KMS-11 (cell line): ENCODE measurements around the gene CSMD2.

ENCODE experiments used
- H2AFZ ChIP-seq: fragments of 200-600 bp; sonication (generic); 2 replicates; pipeline ENCODE4 v1.6.1; 2016; ENCODE audit warnings: antibody characterized with exemption, mixed run types, low read depth
- H3K27ac ChIP-seq: fragments of 200-600 bp; sonication (generic); 2 replicates; pipeline ENCODE4 v1.6.1; 2016; ENCODE audit warnings: mild to moderate bottlenecking, mixed run types
- H3K27me3 ChIP-seq: fragments of 200-600 bp; sonication (generic); 2 replicates; pipeline ENCODE4 v1.6.1; 2017; ENCODE audit warnings: mild to moderate bottlenecking, low read depth, mixed run types, moderate library complexity; ENCODE audit not compliant: insufficient read depth
- H3K36me3 ChIP-seq: fragments of 200-600 bp; sonication (generic); 2 replicates; pipeline ENCODE4 v1.6.1; 2017; ENCODE audit warnings: mild to moderate bottlenecking, mixed run types; ENCODE audit not compliant: insufficient read depth
- H3K4me1 ChIP-seq: fragments of 200-600 bp; sonication (generic); 2 replicates; pipeline ENCODE4 v1.6.1; 2016; ENCODE audit warnings: mild to moderate bottlenecking, low read depth, mixed run types; ENCODE audit not compliant: poor library complexity, severe bottlenecking
- H3K4me2 ChIP-seq: fragments of 200-600 bp; sonication (generic); 2 replicates; pipeline ENCODE4 v1.7.0; 2016; ENCODE audit warnings: mild to moderate bottlenecking, mixed run types
- H3K4me3 ChIP-seq: fragments of 200-600 bp; sonication (generic); IDR thresholded peaks from 2 replicates; pipeline ENCODE4 v1.6.1; 2017; ENCODE audit warnings: low read depth, low read length, mixed read lengths; ENCODE audit not compliant: insufficient read depth
- H3K79me2 ChIP-seq: fragments of 200-600 bp; sonication (generic); 2 replicates; pipeline ENCODE4 v1.6.1; 2016; ENCODE audit warnings: low read depth, mixed run types; ENCODE audit not compliant: insufficient read depth
- H3K9ac ChIP-seq: fragments of 200-600 bp; sonication (generic); 2 replicates; pipeline ENCODE4 v1.6.1; 2016; ENCODE audit warnings: mild to moderate bottlenecking, mixed run types
- H4K20me1 ChIP-seq: fragments of 200-600 bp; sonication (generic); 2 replicates; pipeline ENCODE4 v1.6.1; 2016; ENCODE audit warnings: mild to moderate bottlenecking, mixed run types; ENCODE audit not compliant: insufficient read depth
- CTCF ChIP-seq: fragments of 200-600 bp; sonication (generic); conservative IDR thresholded peaks from 2 replicates; pipeline ENCODE4 v1.6.1; 2017; ENCODE audit warnings: low read depth, mild to moderate bottlenecking, antibody characterized with exemption, low read length, moderate library complexity, mixed read lengths

Gene CSMD2

GRCh38 chr1:33718186-33718585 lies 446.8 kb downstream of the CSMD2 start:
- Histone ChIP-seq H3K4me2 (no peak overlapping the region), H3K27ac (no peak overlapping the region), H3K27me3 (no peaks in the 10 kb centered on the region)

DNA sequence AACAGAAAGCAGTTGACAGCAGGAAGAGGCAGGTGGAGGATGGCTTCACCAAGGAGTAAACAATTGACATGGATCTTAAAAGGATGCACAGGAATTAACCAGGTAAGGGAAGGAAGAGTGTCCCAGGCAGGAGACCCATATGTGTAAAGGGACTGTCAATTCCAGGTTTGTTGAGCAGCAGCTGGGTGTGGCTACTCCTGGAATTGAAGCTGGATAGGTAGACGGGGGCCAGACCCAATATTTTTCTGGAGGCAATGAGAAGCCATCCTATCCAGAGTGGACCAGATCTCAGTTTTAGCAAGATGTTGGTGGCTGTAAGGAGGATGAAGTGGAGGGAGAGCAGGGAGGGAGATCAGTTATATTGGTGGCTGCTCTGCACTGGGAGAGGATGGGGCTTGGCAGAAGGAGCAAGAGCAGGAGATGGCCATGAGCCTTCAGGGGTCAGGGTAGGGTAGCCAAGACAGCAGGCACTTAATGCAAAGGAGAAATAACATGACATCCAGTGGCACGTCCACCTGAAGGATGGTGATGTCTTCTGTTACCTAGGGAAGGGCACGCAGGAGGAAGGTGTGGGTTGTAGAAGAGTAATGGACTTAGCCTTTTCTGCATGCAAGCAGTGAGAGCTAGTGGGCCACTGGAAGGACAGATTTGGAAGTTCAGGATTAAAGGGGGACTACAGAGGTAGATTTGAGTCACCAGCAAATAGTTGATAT lies 447.9 kb downstream of the CSMD2 start:
- no peaks in the 10 kb centered on the region for H3K36me3 ChIP-seq
- no peak overlapping the region for H3K4me2 ChIP-seq
- no peak overlapping the region for H3K9ac ChIP-seq
- no peaks in the 10 kb centered on the region for H3K4me1 ChIP-seq
- no peak overlapping the region for H2AFZ ChIP-seq
- no peak overlapping the region for H3K4me3 ChIP-seq
- no peak overlapping the region for H3K27ac ChIP-seq
- H3K79me2 ChIP-seq, result no peaks in the 10 kb centered on the region
- TF ChIP-seq CTCF, result no peak
- H4K20me1 ChIP-seq, result no peaks in the 10 kb centered on the region
- H3K27me3 ChIP-seq, result no peaks in the 10 kb centered on the region

More at GRCh38 chr1:33718186-33718585, 446.8 kb downstream of the CSMD2 start:
- H2AFZ ChIP-seq, result no peak overlapping the region
- no peak overlapping the region for H3K4me3 ChIP-seq
- H3K9ac ChIP-seq, result no peak overlapping the region
- H3K36me3 ChIP-seq, result no peaks in the 10 kb centered on the region
- no peaks in the 10 kb centered on the region for H4K20me1 ChIP-seq
- no peaks in the 10 kb centered on the region for H3K4me1 ChIP-seq
- no peak for TF ChIP-seq CTCF
- H3K79me2 ChIP-seq, result no peaks in the 10 kb centered on the region

DNA sequence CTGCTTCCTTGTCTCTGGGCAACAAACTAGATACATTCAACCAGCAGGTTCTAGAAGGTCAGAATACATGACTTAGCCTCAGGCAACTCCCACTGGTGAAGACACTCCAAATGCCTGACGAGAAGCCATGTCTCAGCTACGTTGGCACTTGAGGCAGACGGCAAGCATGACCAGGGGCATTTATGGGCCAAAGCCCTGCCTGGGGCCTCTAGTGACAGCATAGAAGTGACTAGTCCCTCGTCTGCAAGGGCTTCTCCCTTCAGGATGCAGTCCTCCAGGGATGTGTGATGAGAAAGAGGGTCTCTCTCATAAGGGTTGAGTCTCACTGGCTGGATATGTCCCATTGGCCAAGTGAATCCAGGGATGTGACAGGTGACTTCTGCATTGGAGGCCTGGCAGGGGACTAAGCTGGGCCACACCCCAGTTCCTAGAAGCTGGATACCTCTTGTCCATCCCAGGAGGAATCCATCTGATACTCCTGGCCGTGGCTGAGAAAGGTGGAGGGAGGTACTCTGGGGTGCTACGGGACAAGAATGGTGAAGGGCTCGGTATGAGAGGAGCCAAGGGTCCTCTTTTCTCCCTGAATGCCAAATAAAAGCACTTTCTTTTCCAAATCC lies 449.7 kb downstream of the CSMD2 start:
- Histone ChIP-seq H3K36me3 (no peaks in the 10 kb centered on the region), H3K4me3 (no peak overlapping the region), H3K9ac (no peak overlapping the region), H3K79me2 (no peaks in the 10 kb centered on the region), H4K20me1 (no peaks in the 10 kb centered on the region), H2AFZ (no peak overlapping the region), H3K4me2 (no peak overlapping the region), H3K27ac (no peak overlapping the region), H3K4me1 (no peaks in the 10 kb centered on the region), H3K27me3 (no peaks in the 10 kb centered on the region)
- no peak for TF ChIP-seq CTCF

GRCh38 chr1:33714421-33714820 lies 450.6 kb downstream of the CSMD2 start:
- Histone ChIP-seq H3K36me3 (no peaks in the 10 kb centered on the region), H3K27ac (no peak overlapping the region), H3K4me3 (no peak overlapping the region), H2AFZ (no peak overlapping the region), H3K4me1 (no peaks in the 10 kb centered on the region), H3K27me3 (no peaks in the 10 kb centered on the region), H3K9ac (no peak overlapping the region), H3K4me2 (no peak overlapping the region), H4K20me1 (no peaks in the 10 kb centered on the region), H3K79me2 (no peaks in the 10 kb centered on the region)
- no peak for TF ChIP-seq CTCF
